Activated gamma-delta T cell (primary cell): ENCODE results near the gene GAB4.

ENCODE experiments used
- DNase-seq: peaks from one replicate; lab custom pipeline; 2025; lab: John Stamatoyannopoulos, UW

The GAB4 gene

GRCh38 chr22:16914006-16914405, 94.0 kb downstream of the GAB4 start:
- no peak for DNase-seq

- DNase-seq = no peak
Measured at GRCh38 chr22:16912281-16912680, 95.7 kb downstream of the GAB4 start.
